ENCODE results near the gene FRRS1. TPM values are rescaled to one million over a fixed set of nuclear protein-coding genes. Genes with fewer than 3 reads are reported as not detected.

The FRRS1 gene
- total RNA-seq, 1 donor from 2014 or later, result 6.8 TPM

DNA sequence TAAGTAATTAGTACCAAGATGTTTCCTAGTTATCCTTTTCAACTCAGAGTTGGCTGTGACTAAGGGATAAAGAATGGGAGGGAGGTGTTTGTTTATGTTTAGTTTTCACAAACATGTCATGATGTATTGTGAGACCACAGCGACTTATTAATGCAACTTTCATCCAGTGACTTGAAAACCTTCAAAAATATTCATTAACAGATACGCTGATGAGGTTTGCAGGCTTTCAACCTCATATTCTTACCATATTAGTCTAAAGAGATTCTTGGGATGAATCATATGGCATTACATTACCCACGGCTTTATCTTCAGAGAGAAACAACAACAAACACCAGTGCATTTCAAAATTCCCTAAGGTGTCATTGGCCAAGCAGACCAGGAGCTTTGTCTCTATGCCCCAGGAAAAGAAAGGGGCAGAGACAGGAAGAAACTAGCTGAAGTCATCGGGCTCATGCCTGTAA, 84.1 kb downstream of the FRRS1 start:
- intact Hi-C loops (cut with DNase I), result no loop called here
- Histone ChIP-seq H3K4me3 (no peak overlapping the region), H3K27ac (no peak overlapping the region), H3K4me1 (no peaks in the 10 kb centered on the region), H3K36me3 (no peaks in the 10 kb centered on the region), H3K9me3 (no peaks in the 10 kb centered on the region), H3K27me3 (no peaks in the 10 kb centered on the region)
- ATAC-seq, result no peak
- TF ChIP-seq, protein P1, sequence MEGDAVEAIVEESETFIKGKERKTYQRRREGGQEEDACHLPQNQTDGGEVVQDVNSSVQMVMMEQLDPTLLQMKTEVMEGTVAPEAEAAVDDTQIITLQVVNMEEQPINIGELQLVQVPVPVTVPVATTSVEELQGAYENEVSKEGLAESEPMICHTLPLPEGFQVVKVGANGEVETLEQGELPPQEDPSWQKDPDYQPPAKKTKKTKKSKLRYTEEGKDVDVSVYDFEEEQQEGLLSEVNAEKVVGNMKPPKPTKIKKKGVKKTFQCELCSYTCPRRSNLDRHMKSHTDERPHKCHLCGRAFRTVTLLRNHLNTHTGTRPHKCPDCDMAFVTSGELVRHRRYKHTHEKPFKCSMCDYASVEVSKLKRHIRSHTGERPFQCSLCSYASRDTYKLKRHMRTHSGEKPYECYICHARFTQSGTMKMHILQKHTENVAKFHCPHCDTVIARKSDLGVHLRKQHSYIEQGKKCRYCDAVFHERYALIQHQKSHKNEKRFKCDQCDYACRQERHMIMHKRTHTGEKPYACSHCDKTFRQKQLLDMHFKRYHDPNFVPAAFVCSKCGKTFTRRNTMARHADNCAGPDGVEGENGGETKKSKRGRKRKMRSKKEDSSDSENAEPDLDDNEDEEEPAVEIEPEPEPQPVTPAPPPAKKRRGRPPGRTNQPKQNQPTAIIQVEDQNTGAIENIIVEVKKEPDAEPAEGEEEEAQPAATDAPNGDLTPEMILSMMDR (IDR thresholded peaks at IDR 0.05), result no peak
- no peak for DNase-seq

GRCh38 chr1:99681583-99681982, 84.9 kb downstream of the FRRS1 start:
- intact Hi-C loops (cut with DNase I), result no loop called here
- TF ChIP-seq, protein P1 (IDR thresholded peaks at IDR 0.05), result no peak
- no peak for ATAC-seq

GRCh38 chr1:99680270-99680669, 86.2 kb downstream of the FRRS1 start:
- DNase-seq (no peak), ATAC-seq (no peak)
- TF ChIP-seq, protein P1 (IDR thresholded peaks at IDR 0.05), result no peak
- Histone ChIP-seq H3K36me3 (no peaks in the 10 kb centered on the region), H3K27me3 (no peaks in the 10 kb centered on the region), H3K4me3 (no peak overlapping the region), H3K9me3 (no peaks in the 10 kb centered on the region), H3K27ac (no peak overlapping the region), H3K4me1 (no peaks in the 10 kb centered on the region)
- intact Hi-C loops (cut with DNase I), result no loop called here

More at GRCh38 chr1:99681583-99681982, 84.9 kb downstream of the FRRS1 start:
- no peaks in the 10 kb centered on the region for H3K9me3 ChIP-seq
- H3K4me3 ChIP-seq, result no peak overlapping the region
- no peak for DNase-seq
- H3K4me1 ChIP-seq, result no peaks in the 10 kb centered on the region
- H3K27me3 ChIP-seq, result no peaks in the 10 kb centered on the region
- H3K36me3 ChIP-seq, result no peaks in the 10 kb centered on the region
- no peak overlapping the region for H3K27ac ChIP-seq

DNA sequence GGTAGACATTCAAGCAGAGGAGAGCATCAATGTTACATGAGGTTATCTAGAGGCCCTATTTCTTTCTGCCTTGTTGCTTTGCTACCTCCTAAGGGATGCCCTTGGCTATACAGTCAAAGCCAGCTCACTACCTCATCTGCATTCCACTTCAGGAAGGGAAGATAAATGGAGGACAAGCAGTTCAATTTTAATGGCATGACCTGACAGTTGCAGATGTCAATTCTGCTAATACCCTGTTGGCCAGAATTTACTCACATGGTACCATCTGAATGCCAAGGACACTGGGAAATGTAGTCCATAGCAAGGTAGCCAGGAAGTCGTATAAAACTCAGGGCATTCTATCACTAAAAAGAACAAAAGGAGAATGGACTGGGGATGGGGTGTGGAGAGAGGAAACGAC, 89.0 kb downstream of the FRRS1 start:
- DNase-seq (no peak), ATAC-seq (no peak)
- Histone ChIP-seq H3K27me3 (no peaks in the 10 kb centered on the region), H3K4me1 (peaks cover 6% of the 10 kb centered on the region), H3K36me3 (no peaks in the 10 kb centered on the region), H3K27ac (no peak overlapping the region), H3K4me3 (no peak overlapping the region), H3K9me3 (no peaks in the 10 kb centered on the region)
- TF ChIP-seq, protein P1 (IDR thresholded peaks at IDR 0.05), result no peak
- intact Hi-C loops (cut with DNase I), result no loop called here

- DNase-seq (no peak), ATAC-seq (no peak)
- Histone ChIP-seq H3K27me3 (no peaks in the 10 kb centered on the region), H3K27ac (no peak overlapping the region), H3K4me1 (peaks cover 6% of the 10 kb centered on the region), H3K4me3 (no peak overlapping the region), H3K9me3 (no peaks in the 10 kb centered on the region), H3K36me3 (no peaks in the 10 kb centered on the region)
- intact Hi-C loops (cut with DNase I), result no loop called here
- TF ChIP-seq, protein P1 (IDR thresholded peaks at IDR 0.05), result no peak
Observed at GRCh38 chr1:99676876-99677275, 89.6 kb downstream of the FRRS1 start.

DNA sequence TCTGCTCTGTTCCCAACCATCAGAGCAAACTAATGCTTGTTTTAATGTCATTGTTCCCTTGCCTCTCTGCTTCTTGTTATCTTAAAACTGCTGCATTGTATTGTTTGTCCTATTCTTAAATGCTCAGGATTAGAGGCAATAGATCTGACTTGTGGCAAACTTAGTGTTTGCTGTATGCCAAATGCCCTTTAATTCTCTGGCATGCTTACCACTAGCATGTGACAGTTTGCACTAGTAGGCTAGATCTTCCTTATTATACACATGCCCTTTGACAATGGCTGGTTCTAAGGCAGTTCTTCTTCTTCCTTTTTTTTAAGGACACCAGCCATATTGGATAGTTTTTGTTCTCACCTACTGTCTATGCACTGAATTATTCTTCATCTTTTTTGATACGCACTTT, 90.4 kb downstream of the FRRS1 start:
- intact Hi-C loops (cut with DNase I), result no loop called here
- TF ChIP-seq, protein P1 (IDR thresholded peaks at IDR 0.05), result no peak
- H3K27me3 ChIP-seq, result no peaks in the 10 kb centered on the region
- peaks cover 6% of the 10 kb centered on the region for H3K4me1 ChIP-seq
- no peaks in the 10 kb centered on the region for H3K9me3 ChIP-seq
- H3K27ac ChIP-seq, result no peak overlapping the region
- no peak overlapping the region for H3K4me3 ChIP-seq
- ATAC-seq (no peak), DNase-seq (no peak)
- no peaks in the 10 kb centered on the region for H3K36me3 ChIP-seq
